Bronchial epithelial cell (primary cell): Measurements from ENCODE around the gene NR2F6. TPM values are rescaled to one million over a fixed set of nuclear protein-coding genes. Genes with fewer than 3 reads are reported as not detected.
"Not testable (repeated sequence)": the region's sequence is repeated elsewhere in the genome, so short reads cannot be mapped to it uniquely, and the experiment has no call there.

Experiments
- DNase-seq: peaks from one replicate; pipeline ENCODE4 v3.0.0-alpha.2; 2010; ENCODE audit warnings: low read depth
- FAIRE-seq: peaks from 2 replicates; lab custom pipeline; 2011; peaks lifted over from hg19 to GRCh38; lab: Jason Lieb, UNC
- H3K27me3 ChIP-seq: 2 replicates; pipeline ENCODE4 v1.5.1; 2011; ENCODE audit warnings: low read length; ENCODE audit not compliant: control insufficient read depth, insufficient read depth
- H3K36me3 ChIP-seq: 2 replicates; pipeline ENCODE4 v1.5.1; 2011; ENCODE audit warnings: low read length; ENCODE audit not compliant: control insufficient read depth, insufficient read depth
- H3K4me3 ChIP-seq: 2 replicates; pipeline ENCODE4 v1.5.1; 2011; ENCODE audit warnings: mild to moderate bottlenecking, low read depth, low read length, control low read depth
- total RNA-seq: library from RNA; depleted of rRNA; stranded (reverse); fragments of >200 nt; gene quantifications from 2 replicates; pipeline ENCODE4 v1.2.1, GENCODE V29; 2014
- TF ChIP-seq, protein P1 (sequence below): IDR thresholded peaks from 2 replicates; pipeline ENCODE4 v1.5.1; 2011; ENCODE audit warnings: mild to moderate bottlenecking, moderate library complexity, low read length, control low read depth, inconsistent platforms; ENCODE audit not compliant: insufficient read depth, severe bottlenecking

The NR2F6 gene
- total RNA-seq, 1 donor from 2014 or later = 124 TPM

DNA sequence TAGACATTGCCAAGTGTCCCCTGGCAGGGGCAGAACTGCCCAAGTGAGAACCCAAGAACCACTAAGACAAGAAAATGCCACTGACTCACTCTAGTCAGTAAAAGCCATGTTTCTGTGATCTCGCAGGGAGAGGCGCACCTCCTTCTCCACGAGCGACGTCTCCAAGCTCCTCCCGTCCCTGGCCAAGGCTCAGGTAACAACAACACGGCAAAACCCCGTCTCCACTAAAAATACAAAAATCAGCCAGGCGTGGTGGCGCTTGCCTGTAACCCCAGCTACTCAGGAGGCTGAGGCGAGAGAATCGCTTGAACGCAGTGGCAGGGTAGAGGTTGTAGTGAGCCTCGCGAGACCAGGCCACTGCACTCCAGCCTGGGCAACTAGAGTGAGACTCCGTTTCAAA is 48.1 kb downstream of the NR2F6 start:
- TF ChIP-seq, protein P1, sequence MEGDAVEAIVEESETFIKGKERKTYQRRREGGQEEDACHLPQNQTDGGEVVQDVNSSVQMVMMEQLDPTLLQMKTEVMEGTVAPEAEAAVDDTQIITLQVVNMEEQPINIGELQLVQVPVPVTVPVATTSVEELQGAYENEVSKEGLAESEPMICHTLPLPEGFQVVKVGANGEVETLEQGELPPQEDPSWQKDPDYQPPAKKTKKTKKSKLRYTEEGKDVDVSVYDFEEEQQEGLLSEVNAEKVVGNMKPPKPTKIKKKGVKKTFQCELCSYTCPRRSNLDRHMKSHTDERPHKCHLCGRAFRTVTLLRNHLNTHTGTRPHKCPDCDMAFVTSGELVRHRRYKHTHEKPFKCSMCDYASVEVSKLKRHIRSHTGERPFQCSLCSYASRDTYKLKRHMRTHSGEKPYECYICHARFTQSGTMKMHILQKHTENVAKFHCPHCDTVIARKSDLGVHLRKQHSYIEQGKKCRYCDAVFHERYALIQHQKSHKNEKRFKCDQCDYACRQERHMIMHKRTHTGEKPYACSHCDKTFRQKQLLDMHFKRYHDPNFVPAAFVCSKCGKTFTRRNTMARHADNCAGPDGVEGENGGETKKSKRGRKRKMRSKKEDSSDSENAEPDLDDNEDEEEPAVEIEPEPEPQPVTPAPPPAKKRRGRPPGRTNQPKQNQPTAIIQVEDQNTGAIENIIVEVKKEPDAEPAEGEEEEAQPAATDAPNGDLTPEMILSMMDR = no peak
- Histone ChIP-seq H3K27me3 (no peaks in the 10 kb centered on the region), H3K4me3 (no peak overlapping the region), H3K36me3 (peaks cover 36% of the 10 kb centered on the region)
- no peak for DNase-seq
- FAIRE-seq = no peak

DNA sequence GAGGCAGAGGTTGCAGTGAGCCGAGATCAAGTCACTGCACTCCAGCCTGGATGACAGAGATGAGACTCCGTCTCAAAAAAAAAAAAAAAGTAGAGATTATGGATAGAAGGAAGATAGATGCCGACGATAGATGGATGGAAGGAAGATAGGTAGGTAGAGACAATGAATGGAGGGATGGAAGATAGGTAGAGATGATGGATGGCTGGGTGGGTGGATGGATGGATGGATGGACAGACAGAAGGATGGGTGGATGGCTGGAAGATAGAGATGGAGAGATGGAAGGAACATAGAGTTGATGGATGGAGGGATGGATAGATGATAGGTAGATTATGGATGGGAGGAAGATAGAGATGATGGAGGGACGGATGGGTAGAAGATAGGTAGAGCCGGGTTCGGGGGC is 49.1 kb downstream of the NR2F6 start:
- TF ChIP-seq, protein P1 = no peak
- DNase-seq = no peak
- Histone ChIP-seq H3K36me3 (peaks cover 30% of the 10 kb centered on the region), H3K27me3 (no peaks in the 10 kb centered on the region), H3K4me3 (no peak overlapping the region)
- FAIRE-seq = no peak

DNA sequence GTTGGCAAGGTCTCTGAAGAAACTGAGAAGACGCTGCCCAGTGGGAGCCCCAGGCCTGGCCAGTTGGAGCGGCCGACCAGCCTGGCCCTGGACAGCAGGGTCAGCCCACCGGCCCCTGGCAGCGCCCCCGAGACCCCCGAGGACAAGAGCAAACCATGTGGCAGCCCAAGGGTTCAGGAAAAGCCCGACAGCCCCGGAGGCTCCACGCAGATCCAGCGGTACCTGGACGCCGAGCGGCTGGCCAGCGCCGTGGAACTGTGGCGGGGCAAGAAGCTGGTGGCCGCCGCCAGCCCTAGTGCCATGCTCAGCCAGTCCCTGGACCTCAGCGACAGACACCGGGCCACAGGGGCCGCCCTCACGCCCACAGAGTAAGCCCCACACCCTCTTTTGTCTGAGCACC is 50.6 kb downstream of the NR2F6 start:
- no peaks in the 10 kb centered on the region for H3K27me3 ChIP-seq
- TF ChIP-seq, protein P1 = no peak
- peaks cover 29% of the 10 kb centered on the region for H3K36me3 ChIP-seq
- FAIRE-seq = no peak
- no peak for DNase-seq
- no peak overlapping the region for H3K4me3 ChIP-seq

DNA sequence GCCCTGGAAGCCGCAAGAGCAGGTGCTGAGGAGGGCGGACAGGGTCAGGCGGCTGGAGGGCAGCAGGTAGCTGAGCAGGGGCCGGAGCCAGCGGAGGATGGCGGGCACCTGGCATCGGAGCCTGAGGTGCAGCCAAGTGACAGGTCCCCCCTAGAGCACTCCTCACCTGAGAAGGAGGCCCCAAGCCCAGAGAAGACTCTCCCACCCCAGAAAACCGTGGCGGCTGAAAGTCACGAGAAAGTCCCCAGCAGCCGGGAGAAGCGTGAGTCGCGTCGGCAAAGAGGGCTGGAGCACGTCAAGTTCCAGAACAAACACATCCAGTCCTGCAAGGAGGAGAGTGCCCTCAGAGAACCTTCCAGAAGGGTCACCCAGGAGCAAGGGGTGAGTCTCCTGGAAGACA is 51.1 kb downstream of the NR2F6 start:
- DNase-seq (no peak), FAIRE-seq (no peak)
- peaks cover 30% of the 10 kb centered on the region for H3K36me3 ChIP-seq
- H3K27me3 ChIP-seq = no peaks in the 10 kb centered on the region
- H3K4me3 ChIP-seq = no peak overlapping the region
- TF ChIP-seq, protein P1 = no peak

DNA sequence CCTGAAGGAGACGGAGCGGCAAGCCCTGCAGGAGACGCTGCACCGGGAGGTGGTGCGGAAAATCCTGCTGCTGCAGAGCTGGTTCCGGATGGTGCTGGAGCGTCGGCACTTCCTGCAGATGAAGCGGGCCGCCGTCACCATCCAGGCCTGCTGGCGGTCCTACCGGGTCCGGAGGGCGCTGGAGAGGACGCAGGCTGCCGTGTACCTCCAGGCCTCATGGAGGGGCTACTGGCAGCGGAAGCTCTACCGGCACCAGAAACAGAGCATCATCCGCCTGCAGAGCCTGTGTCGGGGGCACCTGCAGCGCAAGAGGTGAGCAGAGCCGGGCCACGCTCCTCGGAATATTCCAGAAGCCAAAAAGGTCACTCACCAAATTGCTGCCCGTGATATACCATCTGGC is 53.0 kb downstream of the NR2F6 start:
- Histone ChIP-seq H3K4me3 (no peak overlapping the region), H3K27me3 (no peaks in the 10 kb centered on the region), H3K36me3 (peaks cover 35% of the 10 kb centered on the region)
- FAIRE-seq (peak; percentile 73), DNase-seq (no peak)
- TF ChIP-seq, protein P1 = no peak

DNA sequence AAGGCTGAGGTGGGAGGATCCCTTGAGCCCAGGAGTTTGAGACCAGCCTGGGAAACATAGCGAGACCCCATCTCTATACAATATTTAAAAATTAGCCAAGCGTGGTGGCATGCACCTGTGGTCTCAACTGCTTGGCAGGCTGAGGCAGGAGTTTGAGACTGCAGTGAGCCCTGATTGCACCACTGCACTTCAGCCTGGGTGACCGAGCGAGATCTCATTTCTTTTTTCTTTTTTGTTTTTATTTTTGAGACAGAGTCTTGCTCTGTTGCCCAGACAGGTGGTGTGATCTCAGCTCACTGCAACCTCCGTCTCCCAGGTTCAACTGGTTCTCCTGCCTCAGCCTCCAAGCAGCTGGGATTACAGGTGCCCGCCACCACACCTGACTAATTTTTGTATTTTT is 54.0 kb downstream of the NR2F6 start:
- not testable (repeated sequence) for DNase-seq, H3K4me3 ChIP-seq, H3K27me3 ChIP-seq, FAIRE-seq
- peaks cover 40% of the 10 kb centered on the region for H3K36me3 ChIP-seq
